H9 (cell line): ENCODE measurements around the gene KIF18A. TPM values are rescaled to one million over a fixed set of nuclear protein-coding genes. Genes with fewer than 3 reads are reported as not detected.

Experiments used
- DNase-seq: peaks from one replicate; pipeline ENCODE4 v3.0.0-alpha.2; 2017
- H2AFZ ChIP-seq: one replicate; pipeline ENCODE4 v1.6.1; 2013; ENCODE audit warnings: mild to moderate bottlenecking, low read length, control low read depth, moderate library complexity
- H2AK5ac ChIP-seq: 2 replicates; pipeline ENCODE4 v1.6.1; 2013; ENCODE audit warnings: low read length, control low read depth, mixed read lengths; ENCODE audit not compliant: insufficient read length
- H2BK120ac ChIP-seq: one replicate; pipeline ENCODE4 v1.6.1; 2013; ENCODE audit warnings: low read depth, mild to moderate bottlenecking, low read length, control low read depth, inconsistent platforms; ENCODE audit not compliant: poor library complexity, severe bottlenecking
- H2BK12ac ChIP-seq: 2 replicates; pipeline ENCODE4 v1.6.1; 2013; ENCODE audit warnings: low read length, control low read depth, mixed read lengths, low read depth; ENCODE audit not compliant: insufficient read length
- H2BK15ac ChIP-seq: 2 replicates; pipeline ENCODE4 v1.6.1; 2013; ENCODE audit warnings: low read depth, low read length, control low read depth
- H2BK20ac ChIP-seq: one replicate; pipeline ENCODE4 v1.6.1; 2013; ENCODE audit warnings: low read depth, mild to moderate bottlenecking, low read length, control low read depth, inconsistent platforms; ENCODE audit not compliant: poor library complexity, severe bottlenecking
- H2BK5ac ChIP-seq: 2 replicates; pipeline ENCODE4 v1.6.1; 2013; ENCODE audit warnings: low read length, control low read depth, mixed read lengths; ENCODE audit not compliant: insufficient read length
- H3K14ac ChIP-seq: 2 replicates; pipeline ENCODE4 v1.6.1; 2013; ENCODE audit warnings: low read length, control low read depth; ENCODE audit not compliant: insufficient read depth
- H3K18ac ChIP-seq: 2 replicates; pipeline ENCODE4 v1.6.1; 2013; ENCODE audit warnings: low read depth, mild to moderate bottlenecking, mixed read lengths, low read length, control low read depth; ENCODE audit not compliant: insufficient read length
- H3K23ac ChIP-seq: 2 replicates; pipeline ENCODE4 v1.6.1; 2013; ENCODE audit warnings: low read length, control low read depth, mixed read lengths, low read depth; ENCODE audit not compliant: insufficient read length
- H3K23me2 ChIP-seq: 2 replicates; pipeline ENCODE4 v1.6.1; 2013; ENCODE audit warnings: low read depth, mild to moderate bottlenecking, mixed read lengths, low read length, control low read depth; ENCODE audit not compliant: insufficient read length, poor library complexity, severe bottlenecking
- H3K27ac ChIP-seq: 2 replicates; pipeline ENCODE4 v1.5.1; 2013; ENCODE audit warnings: low read length, control low read depth, mixed read lengths, low read depth; ENCODE audit not compliant: insufficient read length
- H3K27me3 ChIP-seq: 2 replicates; pipeline ENCODE4 v1.6.1; 2013; ENCODE audit warnings: low read length, control low read depth, inconsistent platforms; ENCODE audit not compliant: insufficient read depth
- H3K4ac ChIP-seq: 2 replicates; pipeline ENCODE4 v1.6.1; 2013; ENCODE audit warnings: low read depth, mild to moderate bottlenecking, control low read depth, inconsistent platforms, low read length, moderate library complexity
- H3K4me1 ChIP-seq: 2 replicates; pipeline ENCODE4 v1.6.1; 2013; ENCODE audit warnings: low read length, control low read depth, inconsistent platforms; ENCODE audit not compliant: insufficient read depth
- H3K4me2 ChIP-seq: 2 replicates; pipeline ENCODE4 v1.6.1; 2013; ENCODE audit warnings: low read length, control low read depth, mixed read lengths; ENCODE audit not compliant: insufficient read length, insufficient read depth
- H3K56ac ChIP-seq: 2 replicates; pipeline ENCODE4 v1.6.1; 2013; ENCODE audit warnings: low read depth, mild to moderate bottlenecking, mixed read lengths, low read length, control low read depth; ENCODE audit not compliant: insufficient read length
- H3K79me1 ChIP-seq: 2 replicates; pipeline ENCODE4 v1.6.1; 2013; ENCODE audit warnings: low read depth, mild to moderate bottlenecking, moderate library complexity, low read length, control low read depth, inconsistent platforms; ENCODE audit not compliant: insufficient read depth, poor library complexity, severe bottlenecking
- H3K79me2 ChIP-seq: 2 replicates; pipeline ENCODE4 v1.6.1; 2013; ENCODE audit warnings: low read length, control low read depth, inconsistent platforms; ENCODE audit not compliant: insufficient read depth
- H3K9ac ChIP-seq: 2 replicates; pipeline ENCODE4 v1.6.1; 2013; ENCODE audit warnings: low read length, control low read depth, mixed read lengths; ENCODE audit not compliant: insufficient read length; ENCODE audit errors: extremely low read depth
- H3K9me3 ChIP-seq: one replicate; pipeline ENCODE4 v1.6.1; 2013; ENCODE audit warnings: low read depth, low read length, inconsistent platforms; ENCODE audit not compliant: control insufficient read depth
- H3T11ph ChIP-seq: one replicate; pipeline ENCODE4 v1.6.1; 2013; ENCODE audit warnings: mild to moderate bottlenecking, low read length, control low read depth, inconsistent platforms
- H4K20me1 ChIP-seq: one replicate; pipeline ENCODE4 v1.6.1; 2013; ENCODE audit not compliant: control insufficient read depth, insufficient read length, insufficient read depth
- H4K5ac ChIP-seq: 2 replicates; pipeline ENCODE4 v1.6.1; 2013; ENCODE audit warnings: low read depth, mild to moderate bottlenecking, mixed read lengths, low read length, control low read depth; ENCODE audit not compliant: insufficient read length
- H4K8ac ChIP-seq: replicated peaks from 2 replicates; pipeline ENCODE4 v1.6.1; 2013; ENCODE audit warnings: low read length, control low read depth, mixed read lengths, low read depth; ENCODE audit not compliant: insufficient read length
- H4K91ac ChIP-seq: 2 replicates; pipeline ENCODE4 v1.6.1; 2013; ENCODE audit warnings: low read depth, mild to moderate bottlenecking, moderate library complexity, mixed read lengths, low read length, control low read depth; ENCODE audit not compliant: insufficient read length
- H3K27ac Mint-ChIP-seq, 3 experiments: 2 replicates in 2 of 3; 3 replicates in 1 of 3; pipeline ENCODE4 v1.8.0; 2020 to 2021; ENCODE audit warnings: mixed read lengths in 3 of 3, mild to moderate bottlenecking in 1 of 3, moderate library complexity in 1 of 3
- H3K27me3 Mint-ChIP-seq: 2 replicates; pipeline ENCODE4 v1.8.0; 2021; ENCODE audit warnings: low read depth, mild to moderate bottlenecking, moderate library complexity, mixed read lengths
- H3K36me3 Mint-ChIP-seq, 3 experiments: 2 replicates in 2 of 3; 3 replicates in 1 of 3; pipeline ENCODE4 v1.8.0; 2020 to 2021; ENCODE audit warnings: low read depth in 3 of 3, mixed read lengths in 3 of 3; ENCODE audit not compliant: insufficient read depth in 1 of 3
- H3K4me1 Mint-ChIP-seq, 2 experiments: 2 replicates each; pipeline ENCODE4 v1.8.0; 2020; ENCODE audit warnings: mixed read lengths in 2 of 2
- H3K4me3 Mint-ChIP-seq, 2 experiments: 2 replicates in 1 of 2; 3 replicates in 1 of 2; pipeline ENCODE4 v1.8.0; 2020 to 2021; ENCODE audit warnings: mild to moderate bottlenecking in 2 of 2, mixed read lengths in 2 of 2, moderate library complexity in 1 of 2
- H3K9me3 Mint-ChIP-seq, 2 experiments: 2 replicates in 1 of 2; 3 replicates in 1 of 2; pipeline ENCODE4 v1.8.0; 2020; ENCODE audit warnings: mild to moderate bottlenecking in 2 of 2, mixed read lengths in 2 of 2, moderate library complexity in 1 of 2
- CTCF ChIP-seq: fragments of 200-600 bp; sonication (generic); conservative IDR thresholded peaks from 3 replicates; pipeline ENCODE4 v1.8.0; 2021; ENCODE audit warnings: antibody characterized with exemption, mild to moderate bottlenecking
- WGBS: extraction: QIAGEN DNeasy Blood & Tissue Kit; methylation state at CpG from one replicate; pipeline ENCODE4 v1.1.7; 2013; ENCODE audit warnings: missing lambda C conversion rate, low lambda C conversion rate, mixed read lengths; ENCODE audit not compliant: insufficient read length; ENCODE audit errors: extremely low coverage; 5-methylcytosine and 5-hydroxymethylcytosine counted together
- total RNA-seq: library from RNA; stranded (reverse); gene quantifications from 2 replicates; pipeline ENCODE4 v1.2.1, GENCODE V29; 2021

The KIF18A gene
- total RNA-seq, 1 experiment from 2014 or later = 25.9 TPM

GRCh38 chr11:28140689-28141455, 32.9 kb upstream of the KIF18A start:
- no peaks in the 10 kb centered on the region for H3K4me1 ChIP-seq
- no CpG with 5 or more reads among the region's 9 CpGs for WGBS
- no peak overlapping the region for H3K18ac ChIP-seq
- Mint-ChIP-seq H3K4me3 (no peak overlapping the region), H3K9me3 (peaks cover 52 to 55% of the 10 kb centered on the region in 2 experiments), H3K4me1 (peaks cover 15 to 36% of the 10 kb centered on the region in 2 experiments), H3K36me3 (peaks cover 44 to 56% (median 48%) of the 10 kb centered on the region in 3 experiments), H3K27ac (peak overlapping the region in 2 of 3 experiments; percentile 28 to 88; a peak in 3 of 7 replicates), H3K27me3 (no peaks in the 10 kb centered on the region; the same call in 1 of the 2 replicates)
- peaks cover 36% of the 10 kb centered on the region for H3K9me3 ChIP-seq
- H4K5ac ChIP-seq = no peak overlapping the region
- H2BK120ac ChIP-seq = no peak overlapping the region
- no peak overlapping the region for H3K9ac ChIP-seq
- H3K56ac ChIP-seq = no peak overlapping the region
- DNase-seq = no peak
- H2BK5ac ChIP-seq = no peak overlapping the region
- no peak overlapping the region for H3K27ac ChIP-seq
- no peaks in the 10 kb centered on the region for H3K79me2 ChIP-seq
- no peak overlapping the region for H3K4me2 ChIP-seq
- no peak overlapping the region for H2BK12ac ChIP-seq
- no peaks in the 10 kb centered on the region for H4K20me1 ChIP-seq
- no peak overlapping the region for H2AK5ac ChIP-seq
- no peak overlapping the region for H3T11ph ChIP-seq
- H4K8ac ChIP-seq = no peak overlapping the region
- no peak overlapping the region for H3K4ac ChIP-seq
- H2BK20ac ChIP-seq = no peak overlapping the region
- H2AFZ ChIP-seq = no peak overlapping the region
- no peak overlapping the region for H2BK15ac ChIP-seq
- TF ChIP-seq CTCF = no peak
- H3K14ac ChIP-seq = no peak overlapping the region
- H3K23ac ChIP-seq = no peak overlapping the region
- no peaks in the 10 kb centered on the region for H3K79me1 ChIP-seq
- no peak overlapping the region for H4K91ac ChIP-seq
- H3K23me2 ChIP-seq = no peaks in the 10 kb centered on the region
- no peaks in the 10 kb centered on the region for H3K27me3 ChIP-seq
